Right renal cortex interstitium (tissue), 3 donors: Measurements from ENCODE around the gene TEX26. TPM values are rescaled to one million over a fixed set of nuclear protein-coding genes. Genes with fewer than 3 reads are reported as not detected.

Experiments
- DNase-seq, 3 donors: peaks; one replicate each; pipeline ENCODE4 v3.0.0-alpha.2; 2013; ENCODE audit warnings: low read depth in 3 of 3, low spot score in 2 of 3
- polyA plus RNA-seq, 3 donors: library from polyadenylated mRNA; unstranded; fragments of 120-200 nt; gene quantifications; one replicate each; pipeline ENCODE4 v1.2.1, GENCODE V29; 2013; ENCODE audit not compliant: insufficient read length in 3 of 3

TEX26 gene
- polyA plus RNA-seq, 3 donors, result 1.2 to 3.4 (median 2.5) TPM

- DNase-seq, result no peak
Measured at GRCh38 chr13:30974350-30974749, 41.9 kb downstream of the TEX26 start.

GRCh38 chr13:30976025-30976424 lies 43.6 kb downstream of the TEX26 start:
- DNase-seq, result no peak

- no peak for DNase-seq
Measured at GRCh38 chr13:30978981-30979956, 46.8 kb downstream of the TEX26 start.

GRCh38 chr13:30982506-30982905 lies 50.0 kb downstream of the TEX26 start:
- DNase-seq, result no peak

GRCh38 chr13:30982906-30983305 lies 50.5 kb downstream of the TEX26 start:
- no peak for DNase-seq

- DNase-seq, result no peak
Measured at GRCh38 chr13:30983431-30983830, 51.0 kb downstream of the TEX26 start.

GRCh38 chr13:30984620-30985019 lies 52.2 kb downstream of the TEX26 start:
- no peak for DNase-seq

GRCh38 chr13:30985637-30986205 lies 53.3 kb downstream of the TEX26 start:
- no peak for DNase-seq

GRCh38 chr13:30991184-30991583 lies 58.7 kb downstream of the TEX26 start:
- DNase-seq, result no peak

GRCh38 chr13:30991922-30992321 lies 59.5 kb downstream of the TEX26 start:
- DNase-seq, result no peak

GRCh38 chr13:30995331-30995730 lies 62.9 kb downstream of the TEX26 start:
- DNase-seq, result no peak

- no peak for DNase-seq
Measured at GRCh38 chr13:30997697-30998096, 65.2 kb downstream of the TEX26 start.

GRCh38 chr13:30998136-30999088 lies 66.0 kb downstream of the TEX26 start:
- no peak for DNase-seq

- DNase-seq, result no peak
Measured at GRCh38 chr13:31000889-31001288, 68.4 kb downstream of the TEX26 start.

- no peak for DNase-seq
Measured at GRCh38 chr13:31001647-31002046, 69.2 kb downstream of the TEX26 start.

- DNase-seq, result no peak
Measured at GRCh38 chr13:31005066-31005465, 72.6 kb downstream of the TEX26 start.

GRCh38 chr13:31007417-31007816 lies 75.0 kb downstream of the TEX26 start:
- no peak for DNase-seq

GRCh38 chr13:31008400-31009115 lies 76.1 kb downstream of the TEX26 start:
- DNase-seq, result no peak

- DNase-seq, result no peak
Measured at GRCh38 chr13:31009166-31009565, 76.7 kb downstream of the TEX26 start.

- DNase-seq, result no peak
Measured at GRCh38 chr13:31010296-31010695, 77.8 kb downstream of the TEX26 start.
